HEK293 (cell line): ENCODE results near the gene RPSA.

Experiments
- CTCF ChIA-PET: fragments of 350-600 bp; formaldehyde crosslinking; extraction: SDS; loops from one replicate; lab custom pipeline; 2021; ENCODE audit warnings: antibody characterized with exemption; lab: Yijun Ruan, JAX
- POLR2A ChIA-PET: fragments of 300-600 bp; formaldehyde crosslinking; extraction: SDS; loops from one replicate; lab custom pipeline; 2020; ENCODE audit warnings: antibody characterized with exemption, inconsistent platforms; lab: Yijun Ruan, JAX
- H3K27ac ChIP-seq: fragments of 200-500 bp; sonication (Bioruptor generic); 2 replicates; pipeline ENCODE4 v1.5.1; 2014; ENCODE audit warnings: low read depth, low read length, control low read depth, inconsistent platforms; ENCODE audit errors: extremely low read depth
- H3K36me3 ChIP-seq, 2 experiments: fragments of 200-500 bp in 1 of 2; sonication (Bioruptor generic) in 1 of 2; 1 replicate in 1 of 2; 2 replicates in 1 of 2; pipeline ENCODE4 v1.5.1; 2014 to 2017; ENCODE audit warnings: inconsistent platforms in 2 of 2, low read length in 2 of 2; ENCODE audit not compliant: control insufficient read depth in 2 of 2, insufficient read depth in 1 of 2
- H3K4me1 ChIP-seq: fragments of 200-500 bp; sonication (Bioruptor generic); 2 replicates; pipeline ENCODE4 v1.5.1; 2014; ENCODE audit warnings: mild to moderate bottlenecking, low read length, inconsistent platforms; ENCODE audit not compliant: control insufficient read depth, insufficient read depth
- H3K4me3 ChIP-seq: 2 replicates; pipeline ENCODE4 v1.5.1; 2011; ENCODE audit warnings: low read depth, mild to moderate bottlenecking, control low read depth, low read length, moderate library complexity
- H3K9me3 ChIP-seq: fragments of 200-500 bp; sonication (Bioruptor generic); 2 replicates; pipeline ENCODE4 v1.5.1; 2014; ENCODE audit warnings: low read depth, low read length, inconsistent platforms; ENCODE audit not compliant: control insufficient read depth, insufficient read depth
- CTCF ChIP-seq: fragments of 450-650 bp; formaldehyde crosslinking; IDR thresholded peaks from 2 replicates; pipeline ENCODE4 v1.5.1; 2016; ENCODE audit warnings: missing biosample characterization, missing genetic modification characterization
- GLI2 ChIP-seq: fragments of 450-650 bp; formaldehyde crosslinking; IDR thresholded peaks from 2 replicates; pipeline ENCODE4; 2017; ENCODE audit warnings: missing biosample characterization, missing genetic modification characterization, low read depth, borderline replicate concordance
- HOXD13 ChIP-seq: sonication (generic); formaldehyde crosslinking; IDR thresholded peaks from 2 replicates; pipeline ENCODE4 v1.8.0; 2022; ENCODE audit warnings: missing genetic modification reagents, borderline replicate concordance
- KLF17 ChIP-seq: fragments of 450-650 bp; formaldehyde crosslinking; IDR thresholded peaks from 2 replicates; pipeline ENCODE4 v1.5.1; 2016; ENCODE audit warnings: missing biosample characterization, missing genetic modification characterization
- OVOL3 ChIP-seq: fragments of 450-650 bp; formaldehyde crosslinking; IDR thresholded peaks from 2 replicates; pipeline ENCODE4 v1.5.1; 2016; ENCODE audit warnings: missing biosample characterization, missing genetic modification characterization
- ZBTB20 ChIP-seq: fragments of 450-650 bp; formaldehyde crosslinking; IDR thresholded peaks from 2 replicates; pipeline ENCODE4 v1.5.1; 2016; ENCODE audit warnings: missing biosample characterization, missing genetic modification characterization
- ZBTB21 ChIP-seq: fragments of 450-650 bp; formaldehyde crosslinking; IDR thresholded peaks from 2 replicates; pipeline ENCODE4 v1.5.1; 2017; ENCODE audit warnings: missing biosample characterization, missing genetic modification characterization
- ZBTB49 ChIP-seq: fragments of 450-650 bp; formaldehyde crosslinking; IDR thresholded peaks from 2 replicates; pipeline ENCODE4 v1.5.1; 2016; ENCODE audit warnings: missing biosample characterization, missing genetic modification characterization, low read depth
- ZNF132 ChIP-seq: fragments of 450-650 bp; formaldehyde crosslinking; IDR thresholded peaks from 2 replicates; pipeline ENCODE4 v1.5.1; 2017; ENCODE audit warnings: missing biosample characterization, missing genetic modification characterization, borderline replicate concordance
- ZNF146 ChIP-seq: fragments of 450-650 bp; formaldehyde crosslinking; IDR thresholded peaks from 2 replicates; pipeline ENCODE4 v1.5.1; 2016; ENCODE audit warnings: missing biosample characterization, missing genetic modification characterization
- ZNF214 ChIP-seq: fragments of 450-650 bp; formaldehyde crosslinking; IDR thresholded peaks from 2 replicates; pipeline ENCODE4 v1.5.1; 2017; ENCODE audit warnings: missing biosample characterization, mild to moderate bottlenecking, missing genetic modification characterization, borderline replicate concordance
- ZNF221 ChIP-seq: fragments of 450-650 bp; formaldehyde crosslinking; IDR thresholded peaks from 2 replicates; pipeline ENCODE4 v1.5.1; 2017; ENCODE audit warnings: missing biosample characterization, missing genetic modification characterization, borderline replicate concordance
- ZNF23 ChIP-seq: fragments of 450-650 bp; formaldehyde crosslinking; IDR thresholded peaks from 2 replicates; pipeline ENCODE4 v1.5.1; 2016; ENCODE audit warnings: missing biosample characterization, missing genetic modification characterization, borderline replicate concordance
- ZNF311 ChIP-seq: fragments of 450-650 bp; formaldehyde crosslinking; IDR thresholded peaks from 2 replicates; pipeline ENCODE4 v1.5.1; 2017; ENCODE audit warnings: missing biosample characterization, missing genetic modification characterization, borderline replicate concordance
- ZNF324 ChIP-seq: fragments of 450-650 bp; formaldehyde crosslinking; IDR thresholded peaks from 2 replicates; pipeline ENCODE4 v1.5.1; 2016; ENCODE audit warnings: missing biosample characterization, missing genetic modification characterization
- ZNF394 ChIP-seq: fragments of 450-650 bp; formaldehyde crosslinking; IDR thresholded peaks from 2 replicates; pipeline ENCODE4 v1.5.1; 2016; ENCODE audit warnings: missing biosample characterization, missing genetic modification characterization, mild to moderate bottlenecking, moderate library complexity, borderline replicate concordance
- ZNF404 ChIP-seq: fragments of 450-650 bp; formaldehyde crosslinking; IDR thresholded peaks from 2 replicates; pipeline ENCODE4 v1.5.1; 2017; ENCODE audit warnings: missing biosample characterization, missing genetic modification characterization
- ZNF501 ChIP-seq: fragments of 450-650 bp; formaldehyde crosslinking; IDR thresholded peaks from 2 replicates; pipeline ENCODE4 v1.5.1; 2016; ENCODE audit warnings: missing biosample characterization, missing genetic modification characterization
- ZNF544 ChIP-seq: fragments of 450-650 bp; formaldehyde crosslinking; IDR thresholded peaks from 2 replicates; pipeline ENCODE4 v1.5.0; 2017; ENCODE audit warnings: missing biosample characterization, missing genetic modification characterization
- ZNF596 ChIP-seq: fragments of 450-650 bp; IDR thresholded peaks from 2 replicates; pipeline ENCODE4 v1.5.0; 2018; ENCODE audit warnings: missing biosample characterization, mild to moderate bottlenecking, missing genetic modification characterization, moderate library complexity
- ZNF654 ChIP-seq: fragments of 450-650 bp; formaldehyde crosslinking; IDR thresholded peaks from 2 replicates; pipeline ENCODE4 v1.5.1; 2016; ENCODE audit warnings: low read depth, missing biosample characterization, missing genetic modification characterization
- ZNF701 ChIP-seq: fragments of 450-650 bp; formaldehyde crosslinking; IDR thresholded peaks from 2 replicates; pipeline ENCODE4 v1.5.1; 2016; ENCODE audit warnings: missing biosample characterization, missing genetic modification characterization
- ZNF707 ChIP-seq: fragments of 450-650 bp; formaldehyde crosslinking; IDR thresholded peaks from 2 replicates; pipeline ENCODE4 v1.5.1; 2016; ENCODE audit warnings: missing biosample characterization, missing genetic modification characterization
- ZNF747 ChIP-seq: fragments of 450-650 bp; formaldehyde crosslinking; IDR thresholded peaks from 2 replicates; pipeline ENCODE4 v1.5.1; 2016; ENCODE audit warnings: missing biosample characterization, missing genetic modification characterization
- ZNF76 ChIP-seq: fragments of 450-650 bp; formaldehyde crosslinking; IDR thresholded peaks from 2 replicates; pipeline ENCODE4; 2016; ENCODE audit warnings: low read depth, missing biosample characterization, missing genetic modification characterization, borderline replicate concordance
- ZNF777 ChIP-seq: fragments of 450-650 bp; formaldehyde crosslinking; IDR thresholded peaks from 2 replicates; pipeline ENCODE4 v1.5.1; 2017; ENCODE audit warnings: missing biosample characterization, missing genetic modification characterization, borderline replicate concordance
- ZSCAN16 ChIP-seq: fragments of 450-650 bp; formaldehyde crosslinking; IDR thresholded peaks from 2 replicates; pipeline ENCODE4 v1.5.1; 2016; ENCODE audit warnings: missing biosample characterization, missing genetic modification characterization

RPSA gene

GRCh38 chr3:39445927-39446326 is 39.4 kb downstream of the RPSA start:
- no peak for TF ChIP-seq ZNF221 (tag by site-specific recombination)
- TF ChIP-seq ZNF394: no peak
- TF ChIP-seq ZNF404 (tag by site-specific recombination): no peak
- TF ChIP-seq KLF17 (tag by site-specific recombination): no peak
- no peak for TF ChIP-seq ZBTB49 (tag by site-specific recombination)
- TF ChIP-seq ZNF777 (tag by site-specific recombination): no peak
- TF ChIP-seq ZNF544 (tag by site-specific recombination): no peak
- TF ChIP-seq ZNF707 (tag by site-specific recombination): no peak
- no peak for TF ChIP-seq ZNF132 (tag by site-specific recombination)
- no peak for TF ChIP-seq ZSCAN16
- TF ChIP-seq OVOL3 (tag by site-specific recombination): no peak
- TF ChIP-seq ZNF76: no peak
- TF ChIP-seq HOXD13 (CRISPR knock-in tag): no peak
- no peak for TF ChIP-seq ZNF146
- TF ChIP-seq ZNF311 (tag by site-specific recombination): no peak
- TF ChIP-seq ZNF214 (tag by site-specific recombination): no peak
- TF ChIP-seq, all 188 proteins: peak for 0
- Histone ChIP-seq H3K27ac (no peak overlapping the region), H3K36me3 (no peaks in the 10 kb centered on the region), H3K4me1 (no peaks in the 10 kb centered on the region), H3K4me3 (no peak overlapping the region), H3K9me3 (no peaks in the 10 kb centered on the region)
- CTCF ChIA-PET: interaction anchor here (0.6 to 8.3 kb wide), 7 partner anchors 11 to 963 kb away, joined by 3 to 86 read pairs (median 4); no protein-coding TSS in a partner anchor
- POLR2A ChIA-PET: no interaction called here

- Histone ChIP-seq H3K4me1 (no peaks in the 10 kb centered on the region), H3K36me3 (no peaks in the 10 kb centered on the region)
- TF ChIP-seq ZNF654 (tag by site-specific recombination): no peak
- TF ChIP-seq, all 188 proteins: peak for 0
- no peaks in the 10 kb centered on the region for H3K9me3 ChIP-seq
- H3K4me3 ChIP-seq: no peak overlapping the region
- CTCF ChIA-PET: interaction anchor here (0.6 to 8.3 kb wide), 8 partner anchors 12 to 962 kb away, joined by 3 to 86 read pairs (median 4); no protein-coding TSS in a partner anchor
- POLR2A ChIA-PET: no interaction called here
- H3K27ac ChIP-seq: no peak overlapping the region
These were observed 39.9 kb downstream of the RPSA start for GRCh38 chr3:39446444-39446843.

- Histone ChIP-seq H3K4me1 (no peaks in the 10 kb centered on the region), H3K9me3 (no peaks in the 10 kb centered on the region), H3K36me3 (no peaks in the 10 kb centered on the region), H3K4me3 (no peak overlapping the region), H3K27ac (no peak overlapping the region)
- CTCF ChIA-PET: interaction anchor here (0.5 to 8.3 kb wide), 25 partner anchors 9 to 1058 kb away, joined by 3 to 86 read pairs (median 4); no protein-coding TSS in a partner anchor
- POLR2A ChIA-PET: no interaction called here
- TF ChIP-seq ZNF501 (tag by site-specific recombination) (0 out of 2 replicates have a peak, but pooled peaks have one; percentile 36), ZNF324 (tag by site-specific recombination) (no peak), ZNF23 (no peak), ZNF654 (tag by site-specific recombination) (peak; percentile 80), CTCF (tag by site-specific recombination) (peak; percentile 61), ZBTB21 (tag by site-specific recombination) (no peak), ZNF747 (tag by site-specific recombination) (no peak), ZBTB20 (tag by site-specific recombination) (no peak), ZNF701 (tag by site-specific recombination) (no peak), GLI2 (tag by site-specific recombination) (no peak), ZNF596 (tag by site-specific recombination) (no peak)
These were observed 41.3 kb downstream of the RPSA start for GRCh38 chr3:39447637-39448483.
